ENCODE data around the gene BBS9.
"Not testable (repeated sequence)": the region's sequence is repeated elsewhere in the genome, so short reads cannot be mapped to it uniquely, and the experiment has no call there.

BBS9 gene

DNA sequence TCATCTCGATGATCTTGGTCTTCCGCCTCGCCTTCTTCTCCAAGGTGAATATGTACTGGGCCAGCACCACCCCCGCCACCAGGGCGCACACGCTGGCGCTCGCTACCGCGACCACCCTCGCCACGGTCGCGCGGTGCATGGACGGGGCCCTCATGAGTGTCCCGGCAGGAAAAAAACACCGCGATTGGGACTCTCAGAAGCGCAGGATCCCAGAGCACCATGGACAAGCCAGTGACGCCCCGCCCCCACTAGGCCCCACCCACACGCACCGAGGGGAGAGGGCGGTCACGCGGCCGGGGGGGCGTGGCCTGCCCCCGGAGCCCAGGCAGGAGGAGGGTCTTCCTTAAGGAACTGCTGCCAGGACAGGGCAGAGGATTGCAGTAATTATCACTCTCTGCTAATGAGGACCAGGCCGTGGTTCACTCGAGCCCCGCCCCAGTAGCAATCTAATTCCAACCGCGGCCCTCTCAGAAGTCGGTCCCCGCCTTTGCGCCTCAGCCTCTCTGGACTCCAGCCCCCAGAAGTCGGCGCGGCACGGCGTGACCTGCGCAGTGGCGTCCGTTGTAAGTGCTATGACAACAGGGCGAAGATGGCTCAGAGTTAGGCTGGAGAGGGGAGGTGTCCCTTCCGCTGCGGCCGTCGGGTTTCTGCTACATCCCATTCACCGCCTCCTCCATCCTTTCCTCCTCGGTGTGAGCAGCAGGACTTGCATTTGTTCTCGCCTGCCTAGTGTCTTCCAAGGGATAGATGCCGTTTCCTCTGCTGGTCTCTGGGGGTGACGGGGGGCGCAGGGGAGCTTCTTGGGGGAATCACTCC lies at the start of gene BBS9:
BBS9 (plus strand) TSS at position 575 of the 816 bp plus-strand sequence. CDS start 16,689 bp downstream, outside the sequence.
- DNase-seq = peak; percentile 86

DNA sequence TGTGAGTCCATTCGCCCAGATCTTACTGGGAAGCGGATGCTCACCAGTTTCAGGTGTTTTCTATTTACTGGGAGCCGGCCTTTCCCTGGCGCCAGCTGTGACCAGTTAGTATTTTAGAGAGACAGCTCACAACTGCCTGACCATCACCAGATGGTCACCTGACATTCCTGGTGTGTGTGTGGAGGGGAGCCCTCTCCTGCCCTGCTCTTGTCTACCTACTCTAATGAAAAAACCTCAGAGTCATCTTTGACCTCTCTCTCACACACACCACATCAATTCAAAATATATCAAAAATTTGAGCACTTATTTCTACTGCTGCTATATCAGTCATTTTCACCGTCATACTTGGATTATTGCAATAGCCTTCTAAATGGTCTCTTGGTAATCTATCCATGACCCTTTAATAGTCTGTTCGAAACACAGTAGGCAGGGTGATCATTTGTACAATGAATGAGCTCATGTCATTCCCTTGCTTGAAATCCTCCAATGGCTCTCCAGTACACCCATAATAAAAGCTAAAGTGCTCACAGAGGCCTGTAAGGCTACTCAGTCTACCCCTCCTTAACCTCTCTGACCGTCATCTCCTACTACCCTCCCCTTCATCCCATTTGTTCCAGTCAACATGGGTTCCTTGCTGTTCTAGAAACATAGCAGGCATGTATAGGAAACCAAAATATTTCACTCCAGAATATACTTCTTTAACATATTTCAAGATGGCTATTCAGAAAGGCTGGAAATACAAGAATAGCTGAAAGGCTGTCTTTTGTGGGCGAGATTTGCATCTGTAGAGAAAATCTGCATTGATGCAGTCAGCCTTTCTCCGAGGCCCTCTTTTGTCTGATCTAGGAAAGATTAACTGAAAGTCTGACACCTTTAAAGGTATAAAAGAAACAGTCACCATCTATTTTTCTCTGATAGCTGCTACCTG lies 49.3 kb upstream of the BBS9 start:
- no peak for DNase-seq

DNA sequence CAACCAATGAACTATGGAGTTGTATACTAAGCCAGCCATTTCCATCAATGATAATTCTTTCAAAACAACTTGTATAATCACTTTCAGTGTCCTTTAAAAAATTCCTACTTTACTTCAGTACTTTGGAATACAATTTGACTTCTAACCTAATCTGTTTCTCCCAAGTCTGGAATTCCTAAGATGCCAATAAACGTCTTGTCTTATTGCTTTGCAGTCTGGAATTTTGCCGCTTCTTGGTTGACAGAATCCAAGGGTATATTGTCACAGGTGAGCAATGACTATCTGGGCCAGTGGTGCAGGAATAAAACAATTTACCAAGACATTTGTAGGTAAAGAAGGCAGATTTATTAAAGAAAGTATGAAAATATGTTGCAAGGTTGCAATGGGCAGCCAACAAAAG lies 42.0 kb upstream of the BBS9 start:
- DNase-seq = no peak

DNA sequence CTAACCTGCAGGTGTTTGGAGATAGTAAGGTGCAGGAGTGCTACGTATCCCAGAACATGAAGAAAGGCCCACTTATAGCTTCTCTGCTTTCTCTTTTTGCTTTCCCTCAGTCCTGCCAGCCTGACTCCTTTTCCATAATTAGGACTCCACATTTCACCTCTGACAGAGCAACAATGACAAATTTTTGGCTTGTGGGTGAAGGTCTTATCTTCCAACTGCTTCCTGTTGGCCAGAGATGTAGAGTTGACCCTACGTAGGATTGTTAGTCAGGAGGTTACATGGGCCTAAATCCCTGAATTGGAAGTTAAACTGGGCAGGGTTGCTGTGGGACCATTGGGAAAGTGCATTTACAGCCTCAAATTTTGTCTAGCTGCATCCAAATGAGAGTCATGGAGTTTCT lies 41.5 kb upstream of the BBS9 start:
- no peak for DNase-seq

DNA sequence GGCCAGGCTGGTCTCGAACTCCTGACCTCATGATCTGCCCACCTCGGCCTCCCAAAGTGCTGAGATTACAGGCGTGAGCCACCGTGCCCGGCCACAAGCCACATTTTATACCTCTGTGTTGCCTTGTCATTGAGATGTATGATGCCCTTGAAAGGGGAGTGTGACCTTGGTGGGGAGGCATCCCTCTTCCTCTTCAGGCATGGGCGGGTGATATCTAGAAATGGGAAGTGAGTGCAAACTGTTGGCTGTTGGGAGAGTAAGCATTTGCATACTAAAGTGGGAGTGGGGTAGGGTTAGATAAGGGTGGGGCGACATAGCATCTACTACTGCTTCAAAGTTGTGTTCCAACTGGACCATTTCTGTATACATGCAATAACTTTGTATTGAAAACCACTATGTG lies 40.2 kb upstream of the BBS9 start:
- DNase-seq = no peak

DNA sequence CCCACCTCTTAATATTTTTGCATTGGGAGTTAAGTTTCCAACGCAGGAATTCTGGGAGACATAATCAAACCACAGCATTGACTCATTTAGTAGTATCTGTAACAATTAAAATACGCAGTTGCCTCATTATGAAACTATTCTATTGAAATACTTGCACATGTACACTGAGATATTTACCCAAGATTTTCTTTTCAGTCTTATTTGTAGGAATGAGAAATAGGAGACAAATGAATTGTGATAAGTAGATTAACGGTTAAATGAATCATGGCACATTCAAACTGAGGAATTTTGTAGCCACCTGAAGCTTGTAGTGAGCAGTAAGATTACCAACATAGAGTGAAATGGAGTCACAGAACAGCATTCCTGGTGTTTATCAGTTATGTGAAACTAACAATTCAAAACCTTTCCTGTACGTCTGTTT lies 38.2 kb upstream of the BBS9 start:
- no peak for DNase-seq

DNA sequence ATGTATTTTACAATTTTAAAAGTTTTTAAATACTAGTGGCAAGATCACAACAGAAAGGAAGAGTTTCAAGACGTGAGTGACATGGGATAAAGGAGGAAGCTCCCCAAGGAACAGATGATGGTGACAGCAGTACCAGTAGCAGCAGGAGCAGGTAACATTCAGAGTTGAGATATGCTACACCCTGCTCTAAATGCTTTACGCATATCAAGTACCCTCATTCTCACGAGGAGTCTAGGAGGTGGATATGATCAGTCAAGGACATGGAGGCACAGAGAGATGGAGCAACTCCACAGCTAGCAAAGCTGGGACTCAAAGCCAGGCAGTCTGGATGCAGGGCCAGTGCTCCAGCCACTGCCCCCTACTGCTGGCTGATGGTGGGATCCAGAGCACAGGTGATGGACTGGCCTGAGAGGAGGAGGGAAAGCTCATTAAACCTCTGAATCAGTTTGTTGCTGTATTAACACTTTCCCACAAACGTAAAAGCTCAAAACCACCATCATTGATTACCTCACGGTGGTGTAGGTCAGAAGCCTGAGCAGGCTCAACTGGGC lies 37.6 kb upstream of the BBS9 start:
- no peak for DNase-seq

DNA sequence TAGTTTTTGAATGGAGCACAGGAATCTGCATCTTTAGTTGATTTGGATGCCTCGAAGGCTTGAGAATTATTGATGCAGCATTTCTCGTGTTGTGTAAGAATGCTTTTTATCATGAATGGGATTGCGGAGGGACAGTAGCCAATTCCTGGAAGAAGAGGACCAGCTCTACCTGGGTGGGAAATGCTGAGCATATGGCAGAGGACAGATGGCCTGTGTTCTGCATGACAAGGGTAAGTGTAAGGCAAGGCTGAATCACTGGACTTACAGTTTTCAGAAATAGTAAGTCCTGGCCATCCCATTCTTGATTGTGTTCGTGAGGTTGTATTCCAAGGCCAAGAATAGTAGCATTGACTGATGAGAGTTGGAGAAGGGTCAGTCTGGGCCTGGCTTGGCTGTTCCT lies 36.1 kb upstream of the BBS9 start:
- no peak for DNase-seq

DNA sequence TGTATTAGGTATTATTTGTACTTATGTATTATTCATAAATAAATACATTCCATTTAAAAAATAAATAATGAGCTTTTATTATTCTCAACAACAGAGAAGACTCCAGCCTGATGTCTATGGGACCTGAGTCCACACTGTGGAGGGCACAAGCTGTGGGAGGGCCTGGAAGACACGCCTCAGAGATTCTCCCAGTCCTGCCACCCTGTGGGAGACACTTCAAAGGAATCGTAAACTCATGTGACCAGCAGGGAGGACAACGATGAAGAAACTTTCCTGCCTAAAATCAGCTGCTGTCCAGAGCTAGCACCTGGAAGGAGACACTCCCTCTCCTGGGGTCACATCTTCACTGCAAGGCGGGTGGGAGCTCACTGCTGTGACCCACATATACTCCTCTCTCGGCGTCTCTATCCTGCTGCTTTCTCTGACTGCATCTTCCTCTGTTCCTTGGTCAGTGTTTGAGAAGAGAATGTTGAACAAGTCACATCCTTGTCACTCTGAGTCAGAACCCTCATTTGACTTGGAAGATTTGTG lies 34.6 kb upstream of the BBS9 start:
- DNase-seq = not testable (repeated sequence)

DNA sequence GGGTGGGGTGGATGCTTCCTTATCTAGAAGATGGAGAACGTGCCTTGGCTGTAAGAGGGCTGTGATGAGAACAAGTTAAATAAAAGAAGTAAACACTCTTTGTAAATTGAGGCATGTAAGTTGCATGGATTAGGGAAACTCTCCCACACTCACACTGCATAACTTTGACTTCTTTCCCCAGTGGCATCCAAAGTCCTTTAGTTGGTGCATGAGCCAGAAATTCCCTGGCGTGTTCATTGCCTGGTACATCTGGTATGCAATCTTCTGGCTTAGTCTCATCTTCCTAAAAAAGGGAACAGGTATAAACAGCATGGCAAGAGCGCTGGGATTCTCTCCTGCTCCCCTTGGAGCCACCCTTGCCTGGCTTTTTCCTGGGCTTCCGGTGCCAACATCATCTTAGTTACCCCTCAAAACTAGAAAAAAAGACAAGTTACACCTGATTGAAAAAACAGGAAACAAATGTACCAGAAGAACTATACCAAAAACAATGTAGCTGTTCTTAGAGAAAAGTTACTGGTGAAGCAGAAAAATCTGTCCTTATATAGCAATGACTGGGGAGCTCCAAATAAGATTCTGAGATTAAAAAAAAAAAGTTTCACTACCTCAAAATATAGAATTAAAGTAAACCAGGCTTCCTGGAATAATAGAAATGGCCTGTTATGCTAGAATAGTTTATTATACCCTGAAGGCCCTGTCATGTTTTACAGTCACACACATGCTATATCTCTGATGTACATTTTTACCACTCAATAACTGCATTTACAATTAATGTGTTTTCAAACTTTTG lies 30.0 kb upstream of the BBS9 start:
- no peak for DNase-seq

DNA sequence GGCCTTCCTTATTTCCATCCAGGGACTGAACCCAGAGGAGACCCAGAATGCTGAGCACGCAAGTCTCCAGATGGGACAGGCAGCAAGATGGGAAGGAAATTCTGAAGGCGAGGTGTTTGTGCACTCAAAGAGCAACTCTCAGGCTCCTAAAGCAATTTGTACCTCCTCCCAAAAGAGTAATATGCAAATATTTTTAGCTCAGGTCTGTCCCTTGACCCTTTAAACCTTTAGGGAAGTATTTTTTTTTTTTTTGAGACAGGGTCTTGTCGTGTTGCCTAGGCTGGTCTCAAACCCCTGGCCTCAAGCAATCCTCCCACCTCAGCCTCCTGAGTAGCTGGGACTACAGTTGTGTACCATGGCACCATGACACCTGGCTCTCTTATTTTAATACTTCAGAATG lies 28.6 kb upstream of the BBS9 start:
- no peak for DNase-seq

DNA sequence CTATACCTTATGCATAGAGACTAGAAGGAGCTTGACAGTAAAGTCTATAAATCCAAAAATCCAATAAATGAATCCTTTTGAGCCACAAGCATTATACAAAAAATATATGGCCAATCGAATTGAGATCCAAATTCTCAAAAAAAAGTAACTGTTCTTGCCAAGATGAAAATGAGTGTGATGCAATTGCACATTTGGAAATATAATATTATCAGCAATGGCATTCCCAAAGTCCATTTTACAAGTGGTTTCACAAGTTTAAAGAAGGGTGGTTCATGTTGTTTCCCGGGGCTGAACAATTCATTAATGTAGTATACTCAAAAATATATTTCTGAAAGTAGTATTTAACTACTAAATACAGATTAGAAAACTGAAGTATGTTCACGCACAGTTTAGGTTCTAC lies 27.5 kb upstream of the BBS9 start:
- DNase-seq = no peak

DNA sequence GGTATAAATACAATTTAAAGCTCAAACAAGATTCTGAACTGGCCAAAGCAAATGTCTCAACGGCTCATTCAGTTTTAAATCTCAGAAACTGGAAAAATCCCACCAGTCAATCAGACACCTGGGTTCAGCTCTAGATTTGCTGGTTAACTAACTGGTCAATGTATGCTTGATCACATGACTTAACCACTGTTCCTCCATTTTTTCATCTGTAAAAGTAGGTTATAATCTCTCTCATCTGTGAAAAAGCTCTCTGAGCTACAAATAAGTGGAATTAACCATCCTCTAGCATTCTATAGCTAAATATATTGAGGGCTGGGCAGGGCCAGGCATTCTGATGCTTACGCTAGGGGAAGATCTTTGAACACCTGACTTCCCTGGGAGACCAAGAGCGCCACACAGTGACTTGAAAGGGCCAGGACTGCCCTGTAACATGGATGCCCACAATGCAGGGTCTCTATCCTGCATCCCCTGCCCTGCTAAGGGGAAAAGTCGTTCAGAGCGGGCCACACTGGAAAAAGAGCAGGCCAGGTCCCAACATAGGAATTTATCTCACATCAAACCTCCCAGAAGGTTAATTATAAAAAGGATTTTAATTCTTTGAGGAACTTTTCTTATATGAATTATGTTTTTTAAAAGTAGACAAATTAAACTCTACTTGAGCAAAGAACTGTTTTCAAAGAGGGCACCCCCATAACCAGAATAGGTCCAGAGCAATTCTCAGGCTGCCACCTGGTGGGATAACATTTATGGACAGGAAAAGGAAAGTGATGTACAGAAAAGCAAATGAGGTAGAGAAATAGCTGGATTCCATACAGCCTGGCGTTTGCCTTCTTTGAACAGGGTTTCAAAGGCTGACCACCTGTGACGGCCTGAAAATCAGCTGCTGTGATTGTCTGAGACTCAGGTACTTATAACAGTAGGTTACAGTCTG lies 22.0 kb upstream of the BBS9 start:
- DNase-seq = peak; percentile 14

DNA sequence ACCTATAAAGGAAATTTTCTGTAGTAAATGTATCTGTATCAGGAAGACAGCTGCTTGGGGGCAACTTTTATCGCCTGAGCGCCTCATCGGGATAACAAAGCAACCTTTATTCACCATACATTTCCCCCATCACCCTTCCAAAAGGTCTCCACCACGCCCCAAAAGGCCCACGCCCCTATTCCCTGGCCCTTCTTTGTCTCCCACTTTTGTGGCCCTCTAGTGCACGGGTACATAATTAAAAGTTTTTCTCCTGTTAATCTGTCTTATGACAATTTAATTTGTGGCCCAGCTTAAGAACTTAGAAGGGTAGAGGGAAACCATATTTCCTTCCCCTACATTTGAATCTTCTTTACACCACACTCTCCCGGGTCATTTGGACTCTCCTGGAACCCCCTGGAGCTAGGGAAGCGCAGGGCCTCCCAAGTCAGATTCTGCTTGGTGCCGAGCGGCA lies 20.8 kb upstream of the BBS9 start:
- no peak for DNase-seq

DNA sequence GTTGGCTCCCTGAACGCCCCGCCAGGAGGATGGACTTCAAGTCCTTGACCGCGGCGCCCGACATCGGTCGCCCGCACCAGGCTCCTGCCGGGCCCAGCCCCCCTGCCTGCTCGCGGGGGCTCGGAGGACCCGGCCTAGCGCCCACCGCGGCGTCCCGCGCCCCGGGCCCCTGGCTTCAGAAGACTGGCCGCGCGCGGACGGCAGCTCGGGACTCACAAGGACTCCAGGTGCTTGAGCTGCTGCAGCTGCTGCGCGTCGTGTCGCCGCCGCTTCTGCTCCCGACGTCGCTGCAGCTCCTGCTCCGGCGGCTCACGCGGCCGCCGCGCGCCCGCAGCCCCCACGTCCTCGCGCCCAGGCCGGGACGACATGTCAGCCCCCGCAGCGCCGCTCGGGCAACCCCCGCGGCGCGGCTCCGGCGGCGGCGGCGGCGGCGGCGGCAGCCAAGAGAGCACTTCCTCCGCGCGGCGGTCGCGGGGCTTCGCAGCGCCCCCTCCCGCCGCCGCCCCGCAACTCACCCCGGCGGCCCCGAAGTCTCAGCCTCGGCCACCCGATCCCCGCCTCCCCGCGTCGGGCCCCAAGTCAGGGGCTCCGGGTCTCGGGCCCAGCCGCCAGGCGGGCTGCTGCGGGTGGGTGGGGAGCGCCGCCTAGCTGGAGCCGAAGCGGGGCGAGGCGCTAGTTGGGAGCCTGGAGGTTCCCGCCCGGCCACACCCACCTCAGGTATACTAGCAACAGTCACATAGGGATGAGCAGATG lies 20.2 kb upstream of the BBS9 start, which contains the start of gene RP9:
RP9 (minus strand) TSS at position 400 of the 753 bp plus-strand sequence; CDS start at position 368, 32 bp downstream.
- DNase-seq = peak; percentile 66

DNA sequence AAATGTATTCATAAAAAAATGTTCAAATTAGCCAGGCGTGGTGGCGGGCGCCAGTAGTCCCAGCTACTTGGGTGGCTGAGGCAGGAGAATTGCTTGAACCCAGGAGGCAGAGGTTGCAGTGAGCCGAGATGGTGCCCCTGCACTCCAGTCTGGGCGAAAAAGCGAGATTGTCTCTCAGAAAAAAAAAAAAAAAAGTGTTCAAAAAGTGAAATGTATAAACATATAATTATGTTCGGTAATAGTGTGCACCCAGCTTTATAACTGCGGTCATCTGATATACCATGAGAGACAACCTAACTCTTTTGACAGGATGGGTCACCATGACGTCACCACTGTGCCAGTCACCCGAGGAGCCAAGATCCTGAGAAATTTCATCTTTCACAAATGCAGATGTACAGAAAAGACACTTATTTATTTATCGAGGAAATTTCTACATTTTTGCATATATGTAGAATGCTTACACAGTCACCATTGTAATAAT lies 19.6 kb upstream of the BBS9 start:
- DNase-seq = no peak

DNA sequence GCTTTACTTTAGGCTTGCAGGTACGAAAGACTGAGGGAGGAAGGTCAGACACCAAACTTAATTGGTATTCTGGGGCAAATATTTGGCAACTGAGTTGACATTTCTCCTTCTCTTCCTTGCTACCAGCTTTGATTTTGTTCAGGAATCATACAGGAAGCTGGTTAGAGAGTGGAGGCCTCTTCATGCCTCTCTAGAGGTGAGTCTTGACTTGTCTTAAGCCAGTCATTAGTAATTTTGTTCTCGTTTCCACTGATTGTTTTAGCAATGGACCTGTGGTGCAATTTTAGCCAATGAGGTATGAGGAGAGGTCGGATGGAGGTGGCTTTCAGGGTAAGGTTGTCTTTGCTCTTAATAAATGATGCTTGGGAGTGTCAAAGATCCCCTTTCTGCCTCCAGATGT lies 17.8 kb upstream of the BBS9 start:
- DNase-seq = no peak

DNA sequence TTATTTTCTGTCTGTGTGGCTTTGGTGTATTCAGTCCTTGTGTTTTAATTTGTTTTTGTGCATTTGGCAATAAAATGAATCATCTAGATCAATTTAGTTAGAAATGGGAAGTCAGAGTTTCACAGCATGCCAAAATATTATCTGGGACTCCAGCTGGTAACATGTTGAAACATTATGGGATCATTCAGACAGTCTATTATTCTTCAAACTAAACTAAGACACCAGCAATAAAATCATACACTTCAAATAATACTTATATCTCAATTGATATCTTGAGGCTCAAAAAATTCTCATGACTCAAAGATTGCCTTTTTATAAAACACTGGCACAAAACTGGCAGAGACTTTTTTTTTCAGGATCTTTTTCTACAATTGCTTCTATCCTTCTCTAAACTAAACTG lies 14.4 kb upstream of the BBS9 start:
- no peak for DNase-seq

DNA sequence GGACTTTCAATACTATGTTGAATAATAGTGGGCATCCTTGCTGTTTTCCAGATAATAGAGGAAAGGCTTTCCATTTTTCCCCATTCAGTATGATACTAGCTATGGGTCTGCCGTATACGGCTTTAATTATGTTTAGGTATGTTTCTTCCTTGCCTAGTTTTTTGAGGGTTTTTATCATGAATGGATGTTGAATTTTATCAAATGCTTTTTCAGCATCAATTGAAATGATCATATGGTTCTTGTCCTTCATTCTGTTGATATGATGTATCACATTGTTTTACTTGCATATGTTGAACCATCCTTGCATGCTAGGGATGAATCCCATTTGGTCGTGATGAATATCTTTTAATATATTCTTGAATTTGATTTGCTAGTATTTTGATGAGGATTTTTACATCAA lies 11.0 kb upstream of the BBS9 start:
- no peak for DNase-seq

DNA sequence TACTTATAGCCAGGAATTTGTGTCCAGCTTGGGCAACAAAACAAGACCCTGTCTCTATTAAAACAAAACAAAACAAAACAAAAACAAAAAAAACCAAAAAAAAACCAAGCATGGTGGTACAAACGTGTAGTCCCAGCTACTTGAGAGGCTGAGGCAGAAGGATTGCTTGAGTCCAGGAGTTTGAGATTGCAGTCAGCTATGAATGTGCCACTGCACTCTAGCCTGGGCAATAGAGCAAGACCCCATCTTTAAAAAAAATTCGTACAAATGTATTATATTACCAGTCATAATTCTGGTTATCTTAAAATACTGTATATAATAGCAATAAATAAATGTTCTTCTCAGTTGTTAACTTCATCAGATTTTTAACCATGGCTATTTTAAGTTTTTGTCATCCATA lies 2.3 kb upstream of the BBS9 start:
- no peak for DNase-seq
